ENCODE data around the gene ANXA8L1.
"Not testable (repeated sequence)": the region's sequence is repeated elsewhere in the genome, so short reads cannot be mapped to it uniquely, and the experiment has no call there.

ANXA8L1 gene, protein sequence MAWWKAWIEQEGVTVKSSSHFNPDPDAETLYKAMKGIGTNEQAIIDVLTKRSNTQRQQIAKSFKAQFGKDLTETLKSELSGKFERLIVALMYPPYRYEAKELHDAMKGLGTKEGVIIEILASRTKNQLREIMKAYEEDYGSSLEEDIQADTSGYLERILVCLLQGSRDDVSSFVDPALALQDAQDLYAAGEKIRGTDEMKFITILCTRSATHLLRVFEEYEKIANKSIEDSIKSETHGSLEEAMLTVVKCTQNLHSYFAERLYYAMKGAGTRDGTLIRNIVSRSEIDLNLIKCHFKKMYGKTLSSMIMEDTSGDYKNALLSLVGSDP

DNA sequence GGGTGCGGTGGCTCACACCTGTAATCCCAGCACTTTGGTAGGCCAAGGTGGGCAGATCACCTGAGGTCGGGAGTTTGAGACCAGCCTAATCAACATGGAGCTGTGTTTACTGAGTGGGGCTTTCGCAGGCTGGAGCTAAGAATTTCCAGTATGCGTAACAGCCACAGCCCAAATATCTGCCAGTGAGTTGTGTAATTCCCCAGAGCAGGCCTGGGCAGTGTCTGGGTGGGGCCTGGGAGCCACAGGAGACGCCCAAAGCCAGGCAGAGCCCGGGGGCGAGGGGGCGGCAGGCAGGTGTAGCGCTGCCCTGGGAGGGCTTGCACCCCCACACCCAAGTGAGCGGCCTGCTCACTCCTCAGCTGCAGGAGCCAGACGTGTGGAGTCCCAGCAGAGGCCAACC is at the start of gene ANXA8L1:
Gene ANXA8L1, plus strand, starts transcription at position 371 of the 400 bp plus-strand sequence. CDS start 76 bp downstream, outside the sequence.
- DNase-seq (ENCODE audit: low read depth), result not testable (repeated sequence)

DNA sequence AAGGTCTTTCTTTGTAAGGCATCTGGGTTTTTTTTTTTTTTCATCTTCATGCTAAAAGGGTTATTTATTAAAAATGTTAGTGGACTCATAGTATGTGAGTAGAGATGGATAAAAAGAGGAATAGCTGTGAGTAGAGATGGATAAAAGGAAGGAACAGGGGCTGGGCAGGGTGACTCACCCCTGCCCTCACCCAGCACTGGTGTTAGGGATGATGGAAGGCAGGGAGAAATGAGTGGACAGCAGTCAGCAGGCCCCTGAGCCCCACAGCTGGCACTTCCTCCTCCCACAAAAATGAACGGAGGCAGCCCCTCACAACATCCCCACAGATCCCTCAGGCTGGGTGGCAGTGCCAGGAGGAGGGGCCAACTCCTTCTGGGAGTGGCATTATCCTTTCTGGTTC is 49.5 kb upstream of the ANXA8L1 start:
- no peak for DNase-seq (ENCODE audit: low read depth)

DNA sequence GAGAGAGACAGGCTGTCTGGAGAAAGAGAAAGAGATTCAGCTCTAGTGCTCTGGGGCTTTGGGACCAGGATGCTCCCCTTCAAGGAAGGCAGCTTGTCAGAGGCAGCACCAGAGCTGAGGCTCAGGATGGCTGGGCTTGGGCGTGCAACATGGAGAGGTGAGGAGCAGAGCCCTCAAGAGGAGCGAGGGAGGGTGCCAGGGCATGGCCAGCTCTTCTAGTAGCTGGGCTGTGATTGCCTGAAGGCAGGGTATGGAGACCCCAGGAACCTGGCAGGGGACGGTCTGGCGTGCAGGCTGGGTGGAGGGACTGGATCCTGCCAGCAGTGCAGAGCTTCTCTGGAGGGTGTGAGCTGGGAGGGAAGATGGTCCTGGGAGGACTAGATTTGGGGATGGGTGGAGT is 48.6 kb upstream of the ANXA8L1 start:
- DNase-seq (ENCODE audit: low read depth), result no peak

DNA sequence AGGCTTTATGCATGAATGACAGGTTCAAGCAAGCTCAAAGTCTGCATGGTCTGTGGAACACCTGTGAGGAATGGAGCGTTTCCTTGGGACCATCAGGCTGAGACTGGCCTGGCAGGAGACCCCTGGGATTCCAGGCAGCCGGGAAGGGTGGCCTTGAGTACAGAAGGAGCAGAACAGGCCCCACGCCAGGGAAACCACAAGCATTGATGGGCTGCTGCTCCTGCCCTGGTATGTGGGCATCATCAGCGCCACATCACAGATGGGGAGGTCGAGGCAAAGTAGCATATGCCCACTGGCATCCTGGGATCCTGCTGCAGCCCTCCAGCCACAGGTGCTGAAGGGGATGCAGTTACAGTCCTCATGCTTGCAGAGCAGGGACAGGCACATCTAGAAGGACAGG is 47.9 kb upstream of the ANXA8L1 start:
- no peak for DNase-seq (ENCODE audit: low read depth)

DNA sequence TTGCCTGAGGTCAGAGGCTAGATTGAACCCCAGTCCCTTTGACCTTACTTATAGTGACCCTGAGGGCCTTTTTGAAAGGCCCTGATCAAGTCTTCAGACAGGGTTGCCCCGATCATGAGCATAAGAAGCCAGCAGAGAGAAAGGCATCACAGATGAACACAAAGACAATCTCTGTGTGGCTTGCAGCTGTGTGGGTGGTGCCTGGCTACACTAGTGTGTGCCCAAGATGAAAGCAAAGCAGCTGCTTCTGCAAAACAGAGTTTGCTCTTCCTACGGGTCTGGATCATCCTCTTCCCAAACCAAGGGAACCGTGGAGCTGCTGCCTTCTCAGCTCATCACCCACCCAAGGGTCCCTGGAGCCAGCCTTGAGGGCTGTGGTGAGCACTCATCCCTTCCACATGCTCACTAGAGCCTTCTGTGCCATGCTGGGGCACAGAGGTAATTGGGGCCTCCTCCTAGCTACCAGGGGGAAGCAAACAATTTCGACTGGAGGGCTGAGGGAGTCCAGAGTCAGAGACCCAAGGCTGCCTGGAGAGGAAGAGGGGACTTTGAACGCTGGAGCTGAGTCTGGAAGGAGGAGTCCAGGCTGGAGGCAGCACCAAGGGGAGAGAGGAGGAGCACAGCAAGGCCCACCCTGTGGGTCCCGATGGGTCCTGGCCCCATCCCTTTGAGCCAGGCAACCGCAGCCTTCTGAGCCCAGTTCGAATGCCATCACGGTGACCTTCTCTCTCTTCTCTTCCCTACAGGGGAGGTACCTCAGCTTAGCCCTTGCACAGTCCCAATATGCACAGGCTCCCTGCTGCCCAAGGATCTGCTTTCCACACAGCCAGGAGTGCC is 46.5 kb upstream of the ANXA8L1 start:
- DNase-seq (ENCODE audit: low read depth), result no peak

DNA sequence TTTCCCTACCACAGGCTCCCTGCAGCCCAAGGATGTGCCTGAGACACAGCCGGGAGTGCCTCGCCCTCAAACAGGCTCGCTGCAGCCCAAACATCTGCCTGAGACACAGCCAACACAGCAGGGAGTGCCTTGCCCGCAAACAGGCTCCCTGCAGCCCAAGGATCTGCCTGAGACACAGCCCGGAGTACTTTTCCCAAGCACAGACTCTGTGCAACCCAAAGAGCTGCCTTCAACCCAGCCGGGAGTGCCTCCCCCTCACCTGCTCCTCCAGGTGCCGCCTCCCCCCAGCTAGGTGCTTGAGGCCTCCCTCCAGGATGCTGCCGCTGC is 45.9 kb upstream of the ANXA8L1 start:
- DNase-seq (ENCODE audit: low read depth), result no peak

DNA sequence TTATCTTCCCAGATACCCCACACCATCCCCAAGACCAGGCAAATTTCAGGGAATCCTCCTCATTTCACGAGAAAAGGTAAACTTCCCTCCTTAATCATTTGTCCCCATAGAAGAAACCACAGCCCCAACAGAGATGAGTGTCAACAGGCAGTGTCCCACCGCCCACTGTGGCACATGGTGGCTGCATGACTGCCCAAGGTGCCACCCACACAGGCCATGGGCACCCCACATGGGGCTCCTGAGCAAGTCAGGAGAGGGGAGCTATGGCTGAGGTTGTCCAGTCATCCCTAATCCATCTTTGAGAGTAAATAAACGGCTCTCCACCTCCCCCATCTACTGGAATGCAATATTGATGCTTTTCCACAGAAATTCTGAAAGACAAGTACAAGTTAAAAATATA is 44.7 kb upstream of the ANXA8L1 start:
- DNase-seq (ENCODE audit: low read depth), result no peak

DNA sequence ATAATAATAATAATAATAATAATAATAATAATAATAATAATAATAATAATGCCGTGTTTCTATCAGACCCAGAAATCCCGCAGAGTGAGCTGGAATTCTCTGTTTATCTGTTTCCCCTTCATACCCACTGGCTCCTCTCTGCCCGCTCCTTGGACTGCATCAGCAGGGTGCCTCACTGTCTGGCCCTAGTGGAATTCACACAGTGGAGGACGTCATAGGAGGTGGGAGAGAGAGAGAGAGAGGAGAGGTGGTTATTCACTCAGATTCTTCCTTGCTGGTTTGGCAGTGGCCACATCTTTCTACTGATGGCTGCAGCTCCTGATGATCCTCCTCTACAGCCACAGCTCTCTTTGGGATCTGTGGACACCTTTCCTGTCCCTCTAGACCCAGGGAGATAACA is 10.1 kb upstream of the ANXA8L1 start:
- DNase-seq (ENCODE audit: low read depth), result not testable (repeated sequence)

DNA sequence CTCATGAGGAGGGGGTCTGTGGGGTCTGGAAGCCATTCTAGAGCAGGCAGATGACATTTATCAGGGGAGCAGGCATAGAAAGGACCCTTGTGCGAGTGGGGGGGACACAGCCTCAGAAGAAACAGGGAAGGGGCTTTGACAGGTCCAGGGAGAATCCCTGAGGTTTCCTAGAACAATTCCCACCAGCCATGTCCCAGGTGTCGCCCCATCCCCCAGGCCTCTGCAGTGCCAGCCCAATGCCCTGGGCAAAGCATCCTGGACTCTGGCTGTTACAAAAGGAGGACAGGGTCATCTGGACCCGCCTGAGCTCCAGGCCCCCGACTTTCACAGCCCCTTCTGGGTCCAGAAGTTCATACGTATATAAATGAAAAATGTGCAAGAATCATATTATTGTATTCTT is 8.4 kb upstream of the ANXA8L1 start:
- not testable (repeated sequence) for DNase-seq (ENCODE audit: low read depth)

DNA sequence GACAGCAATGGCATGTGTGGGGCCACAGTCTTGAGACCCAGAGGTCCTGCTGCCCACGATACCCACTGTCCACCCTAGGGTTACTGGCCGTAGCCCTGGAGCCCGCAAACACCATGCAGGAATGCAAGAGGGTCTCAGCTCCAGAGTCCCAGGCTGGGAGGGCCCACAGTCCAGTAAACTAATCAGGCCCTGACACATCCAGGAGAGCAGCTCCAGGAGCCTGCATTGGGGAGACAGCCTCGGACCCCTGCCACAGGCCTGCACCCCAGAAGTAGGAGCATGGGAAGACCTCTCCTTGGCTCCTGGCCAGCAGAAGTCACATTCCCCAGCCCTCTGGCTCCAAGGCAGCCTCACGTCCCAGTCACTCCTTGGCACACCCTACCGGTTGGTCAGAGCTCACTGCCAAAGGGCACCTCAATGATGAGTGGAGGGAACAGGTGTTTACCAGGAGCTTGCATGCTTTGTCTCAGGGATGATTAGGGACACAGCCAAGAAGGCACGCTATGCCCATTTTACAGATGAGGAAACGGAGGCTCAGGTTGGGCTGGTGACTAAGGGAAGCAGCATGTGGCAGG is 7.8 kb upstream of the ANXA8L1 start:
- not testable (repeated sequence) for DNase-seq (ENCODE audit: low read depth)

DNA sequence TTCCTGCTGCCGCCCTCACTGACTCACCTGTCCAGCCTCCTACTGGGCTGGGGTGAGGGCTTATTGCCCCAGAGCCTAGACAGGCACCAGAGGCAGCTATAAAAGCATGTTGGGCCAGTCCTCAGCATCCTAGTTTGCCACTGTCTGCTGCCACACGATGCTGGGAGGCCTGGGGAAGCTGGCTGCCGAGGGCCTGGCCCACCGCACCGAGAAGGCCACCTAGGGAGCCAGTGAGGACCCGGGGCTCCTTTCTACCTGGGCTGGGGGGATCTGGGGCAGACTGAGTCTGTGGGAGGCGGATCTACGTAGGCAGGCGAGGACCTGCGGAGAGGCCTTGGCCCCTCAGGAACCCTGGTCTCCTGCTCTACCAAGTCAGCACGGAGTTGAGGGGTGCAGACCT is 6.6 kb upstream of the ANXA8L1 start:
- not testable (repeated sequence) for DNase-seq (ENCODE audit: low read depth)

DNA sequence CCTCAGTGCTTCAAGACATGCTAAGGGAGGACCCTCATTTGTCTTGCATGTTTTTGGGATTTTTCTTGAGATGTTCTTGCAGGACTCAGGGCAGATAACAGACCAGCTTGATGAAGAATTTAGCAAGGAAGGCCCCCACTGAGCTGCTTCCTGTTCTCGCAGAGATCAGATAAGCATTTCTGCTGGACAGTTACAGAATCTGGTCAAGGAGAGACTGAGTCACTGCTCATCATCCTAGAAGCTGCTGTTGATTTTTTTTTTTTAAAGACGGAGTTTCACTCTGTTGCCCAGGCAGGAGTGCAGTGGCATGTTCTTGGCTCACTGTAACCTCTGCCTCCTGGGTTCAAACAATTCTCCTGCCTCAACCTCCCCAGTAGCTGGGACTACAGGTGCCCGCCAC is 1.2 kb upstream of the ANXA8L1 start:
- not testable (repeated sequence) for DNase-seq (ENCODE audit: low read depth)

DNA sequence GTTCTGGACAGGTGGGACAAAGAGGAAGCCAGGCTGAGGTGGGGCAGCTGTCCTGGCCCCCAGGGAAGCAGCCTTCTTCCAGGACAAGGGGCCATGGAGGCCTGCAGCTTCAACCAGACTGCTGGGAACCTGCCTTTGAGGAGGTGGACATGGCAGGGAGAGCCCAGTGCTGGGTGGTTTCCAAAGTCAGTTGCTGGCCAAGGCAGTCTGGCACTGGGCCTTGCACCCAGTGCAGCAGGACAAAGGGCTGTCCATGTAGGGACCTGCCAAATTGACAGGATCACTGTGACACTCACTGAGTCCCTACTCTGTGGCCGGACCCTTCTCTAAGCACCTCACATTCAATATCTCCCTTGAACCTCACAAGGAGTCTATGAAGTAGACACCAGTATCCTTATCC is 1.4 kb downstream of the ANXA8L1 start:
- not testable (repeated sequence) for DNase-seq (ENCODE audit: low read depth)

DNA sequence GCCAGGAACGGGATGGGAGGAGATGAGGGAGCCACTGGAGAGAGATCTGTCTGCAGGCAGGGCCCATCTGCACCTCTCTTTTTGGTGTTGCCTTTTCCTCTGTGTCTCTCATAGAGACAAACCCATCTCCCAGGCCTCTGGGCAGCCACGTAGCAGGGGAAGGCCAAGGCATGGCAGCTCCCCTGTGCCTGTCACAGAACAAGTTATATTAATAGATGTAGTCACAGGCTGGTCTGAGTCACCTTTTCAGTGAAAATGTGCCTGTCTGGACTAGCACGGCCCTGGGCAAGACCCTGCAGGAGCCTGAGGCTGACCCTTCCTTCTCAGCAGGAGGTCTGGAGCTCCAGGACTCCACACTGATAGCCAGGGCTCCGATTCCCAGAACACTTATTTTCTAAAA is 2.1 kb downstream of the ANXA8L1 start:
- not testable (repeated sequence) for DNase-seq (ENCODE audit: low read depth)

DNA sequence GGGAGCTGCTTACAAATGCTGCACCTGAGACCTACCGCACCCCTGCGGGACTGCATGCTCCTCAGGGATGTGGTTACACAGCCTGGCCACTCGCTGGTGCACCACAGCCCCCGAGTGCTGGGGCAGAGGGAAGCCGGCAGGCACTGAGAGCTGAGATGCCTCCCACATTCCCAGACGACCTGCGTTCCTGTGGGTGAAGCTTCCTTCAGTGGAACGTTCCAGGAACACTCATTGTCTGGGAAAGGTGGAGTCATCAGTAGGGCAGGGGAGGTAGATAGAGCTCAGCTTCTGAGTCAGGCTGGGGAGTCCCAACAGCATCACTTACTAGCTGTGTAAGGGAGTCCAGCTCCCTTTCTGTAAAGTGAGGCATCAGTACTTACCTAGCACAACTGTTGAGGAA is 2.5 kb downstream of the ANXA8L1 start:
- not testable (repeated sequence) for DNase-seq (ENCODE audit: low read depth)

DNA sequence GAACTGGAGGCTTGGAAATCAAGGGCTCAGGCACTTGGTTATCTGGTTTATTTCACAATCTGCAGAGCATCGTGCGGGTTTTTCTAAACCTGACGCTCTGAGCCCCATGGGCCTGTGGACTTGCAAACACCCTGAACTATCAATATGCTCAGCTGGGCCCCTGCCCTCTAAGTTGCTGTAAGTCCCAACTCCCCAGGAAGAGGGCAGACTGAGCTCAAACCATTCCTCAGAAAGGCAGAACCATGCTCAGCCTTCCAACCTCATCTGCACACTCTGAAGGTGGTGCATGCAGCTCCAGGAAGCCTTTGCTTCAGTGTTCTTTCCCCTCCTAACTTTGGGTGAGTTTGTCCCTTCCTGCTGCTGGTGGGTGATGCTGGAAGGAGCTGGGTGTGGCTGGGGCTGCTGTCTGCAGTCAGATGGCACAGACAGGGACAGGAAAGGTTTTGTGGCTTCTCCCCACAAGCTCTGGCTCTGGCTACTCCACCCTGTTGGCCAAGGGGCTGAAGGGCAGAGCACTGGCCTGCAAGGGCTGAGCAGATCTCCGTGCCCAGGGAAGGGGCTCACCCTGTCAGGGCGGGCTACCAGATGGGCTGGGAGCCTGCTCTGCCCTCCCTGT is 3.8 kb downstream of the ANXA8L1 start:
- not testable (repeated sequence) for DNase-seq (ENCODE audit: low read depth)

DNA sequence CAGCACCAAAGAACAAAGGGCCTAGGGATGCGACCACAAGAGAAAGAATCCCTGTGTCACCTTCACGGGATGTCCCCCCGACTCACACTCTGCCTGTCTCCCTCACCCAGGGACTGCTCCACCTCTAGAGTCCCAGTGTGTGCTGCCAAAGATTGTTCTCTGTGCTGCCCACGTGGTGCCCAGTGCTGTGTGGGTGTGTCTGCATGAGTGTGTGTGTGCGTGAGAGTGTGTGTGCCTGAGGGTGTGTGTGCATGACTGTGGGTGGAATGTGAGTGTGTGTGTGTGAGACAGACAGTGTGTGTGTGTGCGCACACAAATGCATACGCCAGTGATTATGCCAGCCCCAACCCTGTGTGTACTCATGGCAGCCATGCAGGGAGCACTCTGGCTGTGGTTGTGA is 10.3 kb downstream of the ANXA8L1 start:
- not testable (repeated sequence) for DNase-seq (ENCODE audit: low read depth)

DNA sequence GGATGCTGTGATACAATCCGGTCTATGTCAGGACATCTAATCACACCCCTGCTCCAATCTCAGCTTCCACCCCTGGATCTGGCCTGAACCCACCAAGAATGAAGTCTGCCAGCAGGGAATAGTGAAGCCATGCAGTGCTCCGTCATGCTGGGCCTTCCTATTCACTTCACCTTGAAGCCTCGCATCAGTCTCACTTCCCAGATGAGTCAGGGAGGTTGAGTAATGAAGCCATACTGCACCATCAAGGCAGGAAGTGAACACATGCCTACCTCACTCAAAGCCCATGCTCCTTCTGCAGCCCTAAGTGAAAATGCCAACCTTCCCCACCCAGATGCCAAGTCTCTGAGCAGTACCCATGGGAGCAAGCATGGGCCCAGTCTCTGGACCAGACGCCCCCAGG is 11.1 kb downstream of the ANXA8L1 start:
- DNase-seq (ENCODE audit: low read depth), result not testable (repeated sequence)

DNA sequence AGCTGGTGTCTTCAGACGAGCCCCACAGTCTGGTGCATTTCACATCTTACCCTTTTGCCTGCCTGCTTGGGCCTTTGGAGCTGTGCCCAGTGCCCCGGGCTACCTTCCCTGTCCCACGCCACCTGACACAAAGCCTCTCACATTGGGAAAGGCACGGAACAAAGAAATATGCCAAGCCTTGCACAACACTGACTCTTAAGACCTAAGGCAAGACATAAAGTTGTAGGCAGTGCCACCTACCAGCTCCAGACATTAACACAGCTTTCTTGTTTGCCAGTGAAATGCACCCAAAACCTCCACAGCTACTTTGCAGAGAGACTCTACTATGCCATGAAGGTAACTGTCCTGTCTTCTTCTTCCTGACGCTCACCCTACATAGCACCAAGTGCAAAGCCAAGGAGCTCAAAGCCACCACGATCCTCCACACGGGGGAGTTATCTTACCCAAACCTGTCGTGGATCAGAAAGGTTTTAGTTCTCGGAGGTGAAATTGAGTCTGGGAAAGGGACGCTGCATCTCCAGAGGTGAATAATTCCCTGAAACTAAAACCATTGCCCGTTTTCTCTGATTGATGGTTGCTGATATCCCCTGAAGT is 11.8 kb downstream of the ANXA8L1 start:
- DNase-seq (ENCODE audit: low read depth), result not testable (repeated sequence)

DNA sequence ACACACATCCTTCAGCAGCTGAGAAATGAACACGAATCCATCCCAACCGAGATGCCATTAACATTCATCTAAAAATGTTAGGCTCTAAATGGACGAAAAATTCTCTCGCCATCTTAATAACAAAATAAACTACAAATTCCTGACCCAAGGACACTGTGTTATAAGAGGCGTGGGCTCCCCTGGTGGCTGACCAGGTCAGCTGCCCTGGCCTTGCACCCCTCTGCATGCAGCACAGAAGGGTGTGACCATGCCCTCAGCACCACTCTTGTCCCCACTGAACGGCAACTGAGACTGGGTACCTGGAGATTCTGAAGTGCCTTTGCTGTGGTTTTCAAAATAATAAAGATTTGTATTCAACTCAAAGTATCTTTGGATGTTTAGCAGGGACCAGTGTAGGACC is 15.8 kb downstream of the ANXA8L1 start:
- not testable (repeated sequence) for DNase-seq (ENCODE audit: low read depth)

DNA sequence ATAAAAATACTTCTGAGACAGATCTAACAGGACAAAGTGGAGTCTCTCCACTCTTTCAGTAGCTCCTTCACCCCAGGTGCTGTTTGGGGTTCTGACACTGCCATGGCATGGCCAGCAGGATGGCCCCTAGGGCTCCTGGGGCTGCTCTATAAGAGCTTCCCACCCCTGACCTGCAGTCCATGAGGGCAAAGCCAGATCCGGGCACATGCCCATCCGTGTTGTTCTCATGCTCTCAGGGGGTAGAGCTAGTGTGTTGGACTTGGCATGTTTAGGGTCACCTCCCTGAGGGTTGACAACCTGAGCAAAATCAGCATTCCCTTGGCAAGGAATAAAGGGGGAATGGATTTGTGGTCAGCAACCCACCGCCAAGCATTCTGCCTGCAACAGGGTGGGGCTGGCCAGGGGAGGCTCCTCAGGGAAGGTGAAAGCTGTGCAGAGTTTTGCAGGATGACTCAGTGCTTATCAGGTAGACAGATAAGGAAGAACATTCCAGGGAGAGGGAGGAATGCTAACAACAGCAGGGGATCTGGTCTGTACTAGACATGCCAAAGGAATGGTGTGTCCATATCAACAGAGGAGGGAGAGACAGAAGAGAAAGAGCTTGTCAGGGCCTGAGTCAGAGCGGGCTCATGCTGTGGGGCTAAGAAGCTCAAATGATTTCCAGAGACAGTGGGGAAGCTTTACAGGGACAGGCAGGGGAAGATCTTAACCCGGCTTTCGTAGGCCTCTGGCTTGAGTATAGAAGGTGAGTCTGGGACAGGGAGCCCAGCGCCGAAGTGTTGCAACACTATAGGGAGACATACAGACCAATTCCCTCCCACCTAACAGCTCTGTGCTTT is 21.1 kb downstream of the ANXA8L1 start:
- not testable (repeated sequence) for DNase-seq (ENCODE audit: low read depth)
